ENCODE data around the gene PDXP. TPM values are rescaled to one million over a fixed set of nuclear protein-coding genes. Genes with fewer than 3 reads are reported as not detected.

Gene PDXP
- total and polyA plus RNA-seq, 2 donors (not counting 3 experiments of a cell fraction or from before 2014, with no cell fraction given): 18.0 to 20.0 TPM

GRCh38 chr22:37697538-37697835 lies 39.0 kb downstream of the PDXP start:
- Histone ChIP-seq H3K27ac (ENCODE audit: insufficient read depth, low read depth, low read length) (no peak overlapping the region), H3K79me2 (ENCODE audit: control insufficient read depth, insufficient read depth, low read length) (no peaks in the 10 kb centered on the region), H3K4me1 (ENCODE audit: control insufficient read depth, extremely low read depth, insufficient read depth, low read length) (peaks cover 11% of the 10 kb centered on the region), H3K9me3 (replicated peaks; ENCODE audit: control insufficient read depth, insufficient read depth, low read length) (no peaks in the 10 kb centered on the region), H3K9me1 (replicated peaks; ENCODE audit: control insufficient read depth, extremely low read depth, insufficient read depth, low read length) (no peaks in the 10 kb centered on the region), H2AFZ (ENCODE audit: low read depth, low read length) (no peak overlapping the region), H3K27me3 (ENCODE audit: control insufficient read depth in 2 of 2, insufficient read depth in 2 of 2, low read length in 2 of 2) (no peaks in the 10 kb centered on the region), H4K20me1 (replicated peaks; ENCODE audit: control insufficient read depth, extremely low read depth, insufficient read depth, low read length) (no peaks in the 10 kb centered on the region), H3K9ac (replicated peaks; ENCODE audit: extremely low read depth, insufficient read depth, low read length) (no peak overlapping the region), H3K36me3 (ENCODE audit: control insufficient read depth in 2 of 2, extremely low read depth in 1 of 2, insufficient read depth in 2 of 2, low read length in 2 of 2) (peaks cover 0 to 10% of the 10 kb centered on the region in 2 experiments), H3K4me3 (replicated peaks in 1 of 3; ENCODE audit: insufficient read depth in 1 of 3, low read depth in 1 of 3, low read length in 3 of 3) (no peak overlapping the region), H3K4me2 (ENCODE audit: insufficient read depth, low read length) (no peak overlapping the region)
- no peak for FAIRE-seq
- ChIA-PET POLR2A (interaction anchor here (0.6 kb wide), 1 partner anchor 20 kb away, joined by 3 read pairs; no protein-coding TSS in a partner anchor), CTCF (interaction anchor here (0.8 to 3.3 kb wide), 5 partner anchors 38 to 94 kb away, joined by 3 to 19 read pairs (median 3); no protein-coding TSS in a partner anchor)
- TF ChIP-seq JUN (IDR thresholded peaks at IDR 0.05; ENCODE audit: borderline replicate concordance, insufficient read depth, insufficient read length, low read depth) (no peak), CTCF (IDR thresholded peaks at IDR 0.05; ENCODE audit: extremely low read depth in 1 of 2, insufficient read depth in 1 of 2, low read depth in 1 of 2, low read length in 2 of 2) (no peak), EZH2 (IDR thresholded peaks at IDR 0.05; ENCODE audit: borderline replicate concordance, low read depth, low read length, severe bottlenecking) (no peak), POLR2AphosphoS5 (IDR thresholded peaks at IDR 0.05; ENCODE audit: insufficient read depth, low read depth, low read length) (no peak), FOS (IDR thresholded peaks at IDR 0.05; ENCODE audit: borderline replicate concordance, insufficient read depth, low read length) (no peak), GATA2 (IDR thresholded peaks at IDR 0.05; ENCODE audit: insufficient read depth, insufficient read length, low read depth, low read length) (no peak), MAX (IDR thresholded peaks at IDR 0.05; ENCODE audit: insufficient read depth, insufficient read length) (no peak), POLR2A (IDR thresholded peaks at IDR 0.05; ENCODE audit: low read depth, low read length) (no peak), MYC (IDR thresholded peaks at IDR 0.05; ENCODE audit: low read depth, low read length) (no peak)
- no TSS peak for BruUV-seq (replicated peaks)
- dilution Hi-C loops (cut with MboI; ENCODE audit: extremely low pct_ligation_motif_present, low sequenced_read_pairs) (no loop called here), intact Hi-C loops (cut with micrococcal nuclease) (no loop called here)
- DNase-seq (ENCODE audit: low read depth, low spot score): no peak

Data from endothelial cell of umbilical vein (primary cell).